Parathyroid adenoma (tissue), 2 donors: ENCODE measurements around the gene PSG4.
"Not testable (repeated sequence)": the region's sequence is repeated elsewhere in the genome, so short reads cannot be mapped to it uniquely, and the experiment has no call there.

Experiments used
- H2AFZ ChIP-seq: fragments of 300-600 bp; sonication (generic); one replicate; pipeline ENCODE4 v1.7.0; 2017; ENCODE audit warnings: antibody characterized with exemption, mild to moderate bottlenecking
- H3K27ac ChIP-seq: fragments of 300-600 bp; sonication (generic); one replicate; pipeline ENCODE4 v1.7.0; 2017
- H3K27me3 ChIP-seq: fragments of 300-600 bp; sonication (generic); one replicate; pipeline ENCODE4 v1.7.0; 2017; ENCODE audit warnings: low read length; ENCODE audit not compliant: control insufficient read depth, insufficient read depth
- H3K36me3 ChIP-seq: fragments of 300-600 bp; sonication (generic); one replicate; pipeline ENCODE4 v1.7.0; 2017; ENCODE audit warnings: low read length; ENCODE audit not compliant: control insufficient read depth, insufficient read depth
- H3K4me1 ChIP-seq: fragments of 300-600 bp; sonication (generic); one replicate; pipeline ENCODE4 v1.7.0; 2017; ENCODE audit warnings: control low read depth
- H3K4me2 ChIP-seq: fragments of 300-600 bp; sonication (generic); one replicate; pipeline ENCODE4 v1.7.0; 2017; ENCODE audit warnings: low read length
- H3K4me3 ChIP-seq: fragments of 300-600 bp; sonication (generic); one replicate; pipeline ENCODE4 v1.7.0; 2017; ENCODE audit warnings: low read depth, low read length
- H3K79me2 ChIP-seq: fragments of 300-600 bp; sonication (generic); one replicate; pipeline ENCODE4 v1.7.0; 2017; ENCODE audit warnings: control low read depth
- H3K9ac ChIP-seq: fragments of 300-600 bp; sonication (generic); one replicate; pipeline ENCODE4 v1.7.0; 2017; ENCODE audit warnings: mild to moderate bottlenecking
- H3K9me3 ChIP-seq: fragments of 300-600 bp; sonication (generic); one replicate; pipeline ENCODE4 v1.7.0; 2017; ENCODE audit warnings: low read length; ENCODE audit not compliant: control insufficient read depth
- TF ChIP-seq, protein P1 (sequence below): fragments of 300-600 bp; sonication (generic); IDR thresholded peaks from one replicate; pipeline ENCODE4 v1.7.0; 2017; ENCODE audit warnings: antibody characterized with exemption, mild to moderate bottlenecking
- donor health status: primary hyperparathyroidism.

Gene PSG4

GRCh38 chr19:43152214-43152613, 53.2 kb downstream of the PSG4 start:
- TF ChIP-seq, protein P1, sequence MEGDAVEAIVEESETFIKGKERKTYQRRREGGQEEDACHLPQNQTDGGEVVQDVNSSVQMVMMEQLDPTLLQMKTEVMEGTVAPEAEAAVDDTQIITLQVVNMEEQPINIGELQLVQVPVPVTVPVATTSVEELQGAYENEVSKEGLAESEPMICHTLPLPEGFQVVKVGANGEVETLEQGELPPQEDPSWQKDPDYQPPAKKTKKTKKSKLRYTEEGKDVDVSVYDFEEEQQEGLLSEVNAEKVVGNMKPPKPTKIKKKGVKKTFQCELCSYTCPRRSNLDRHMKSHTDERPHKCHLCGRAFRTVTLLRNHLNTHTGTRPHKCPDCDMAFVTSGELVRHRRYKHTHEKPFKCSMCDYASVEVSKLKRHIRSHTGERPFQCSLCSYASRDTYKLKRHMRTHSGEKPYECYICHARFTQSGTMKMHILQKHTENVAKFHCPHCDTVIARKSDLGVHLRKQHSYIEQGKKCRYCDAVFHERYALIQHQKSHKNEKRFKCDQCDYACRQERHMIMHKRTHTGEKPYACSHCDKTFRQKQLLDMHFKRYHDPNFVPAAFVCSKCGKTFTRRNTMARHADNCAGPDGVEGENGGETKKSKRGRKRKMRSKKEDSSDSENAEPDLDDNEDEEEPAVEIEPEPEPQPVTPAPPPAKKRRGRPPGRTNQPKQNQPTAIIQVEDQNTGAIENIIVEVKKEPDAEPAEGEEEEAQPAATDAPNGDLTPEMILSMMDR, result no peak
- no peak overlapping the region for H2AFZ ChIP-seq
- no peak overlapping the region for H3K4me3 ChIP-seq
- H3K4me1 ChIP-seq, result no peaks in the 10 kb centered on the region
- no peaks in the 10 kb centered on the region for H3K27me3 ChIP-seq
- H3K9me3 ChIP-seq, result no peaks in the 10 kb centered on the region
- H3K27ac ChIP-seq, result no peak overlapping the region
- no peaks in the 10 kb centered on the region for H3K79me2 ChIP-seq
- no peaks in the 10 kb centered on the region for H3K36me3 ChIP-seq
- H3K4me2 ChIP-seq, result no peak overlapping the region
- H3K9ac ChIP-seq, result no peak overlapping the region

GRCh38 chr19:43149788-43150187, 55.6 kb downstream of the PSG4 start:
- H3K36me3 ChIP-seq, H3K27ac ChIP-seq, H3K4me1 ChIP-seq, H3K79me2 ChIP-seq, H3K27me3 ChIP-seq, H3K4me3 ChIP-seq, H3K9ac ChIP-seq, H3K9me3 ChIP-seq, H2AFZ ChIP-seq, H3K4me2 ChIP-seq: not testable (repeated sequence)

GRCh38 chr19:43148233-43148632, 57.2 kb downstream of the PSG4 start:
- H3K4me2 ChIP-seq, result no peak overlapping the region
- H3K36me3 ChIP-seq, result no peaks in the 10 kb centered on the region
- H3K4me3 ChIP-seq, result no peak overlapping the region
- no peak overlapping the region for H3K27ac ChIP-seq
- H3K27me3 ChIP-seq, result no peaks in the 10 kb centered on the region
- no peaks in the 10 kb centered on the region for H3K4me1 ChIP-seq
- H3K9me3 ChIP-seq, result no peaks in the 10 kb centered on the region
- H3K9ac ChIP-seq, result no peak overlapping the region
- TF ChIP-seq, protein P1, result no peak
- H2AFZ ChIP-seq, result no peak overlapping the region
- H3K79me2 ChIP-seq, result no peaks in the 10 kb centered on the region
